Amniotic stem cell (primary cell): Measurements from ENCODE around the gene PLCL1.
"Not testable (repeated sequence)": the region's sequence is repeated elsewhere in the genome, so short reads cannot be mapped to it uniquely, and the experiment has no call there.

Experiments
- DNase-seq: peaks from one replicate; lab custom pipeline; 2025; lab: John Stamatoyannopoulos, UW

The PLCL1 gene

DNA sequence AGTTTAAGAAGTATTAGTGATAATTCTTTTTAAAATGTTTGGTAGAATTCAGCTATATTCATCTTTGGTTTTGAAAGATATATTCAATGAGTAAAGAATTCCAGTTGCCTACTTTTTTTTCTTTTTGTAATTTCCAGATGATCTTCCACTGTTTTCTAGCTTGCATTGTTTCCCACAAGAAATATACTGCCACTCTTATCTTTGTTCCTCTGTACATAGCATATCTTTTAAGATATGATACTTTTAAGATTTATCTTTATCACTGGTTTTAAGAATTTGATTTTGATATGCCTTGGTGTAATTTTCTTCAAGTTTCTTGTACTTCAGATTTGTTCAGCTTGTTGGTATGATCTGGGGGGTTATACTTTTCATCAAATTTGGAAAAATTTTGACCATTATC lies 374.4 kb downstream of the PLCL1 start:
- no peak for DNase-seq

DNA sequence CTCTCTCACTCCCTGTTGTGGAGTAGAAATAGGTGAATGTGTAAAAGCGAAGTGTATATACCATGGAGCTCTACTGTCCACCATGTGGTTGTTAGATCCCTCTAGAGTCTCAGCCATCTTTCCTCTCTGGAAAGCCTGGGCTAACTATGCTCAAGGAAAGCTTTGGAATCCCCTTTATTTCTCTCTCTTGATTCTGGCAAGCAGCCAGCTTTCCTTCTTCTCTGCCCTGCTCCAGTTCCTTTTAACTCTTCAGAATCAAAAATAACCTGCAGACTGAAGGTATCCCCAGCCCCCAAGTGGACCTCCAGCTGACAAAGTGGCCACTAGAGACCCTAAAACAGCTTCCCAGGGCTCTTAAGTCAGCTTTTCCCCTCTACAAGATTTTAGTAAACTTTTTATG lies 381.9 kb downstream of the PLCL1 start:
- no peak for DNase-seq

DNA sequence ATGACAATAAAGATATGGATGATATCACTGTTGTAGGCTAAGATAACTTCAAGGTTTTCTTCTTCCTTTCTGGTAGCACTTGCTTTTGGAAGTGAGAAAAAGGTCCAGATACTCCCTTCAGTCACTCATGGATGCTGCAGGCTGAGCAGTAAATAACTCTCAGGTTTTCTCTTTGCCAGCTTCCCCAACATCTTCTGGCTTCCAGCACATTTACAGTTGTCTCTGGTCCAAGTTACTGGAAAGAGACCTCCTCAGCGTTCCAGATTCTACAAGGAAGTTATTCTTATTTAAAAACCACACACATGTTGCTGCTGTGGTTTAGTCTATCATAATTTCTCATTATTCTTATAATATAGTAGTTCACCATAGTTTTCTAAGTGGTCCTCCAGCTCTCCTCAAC lies 383.4 kb downstream of the PLCL1 start:
- DNase-seq, result no peak

DNA sequence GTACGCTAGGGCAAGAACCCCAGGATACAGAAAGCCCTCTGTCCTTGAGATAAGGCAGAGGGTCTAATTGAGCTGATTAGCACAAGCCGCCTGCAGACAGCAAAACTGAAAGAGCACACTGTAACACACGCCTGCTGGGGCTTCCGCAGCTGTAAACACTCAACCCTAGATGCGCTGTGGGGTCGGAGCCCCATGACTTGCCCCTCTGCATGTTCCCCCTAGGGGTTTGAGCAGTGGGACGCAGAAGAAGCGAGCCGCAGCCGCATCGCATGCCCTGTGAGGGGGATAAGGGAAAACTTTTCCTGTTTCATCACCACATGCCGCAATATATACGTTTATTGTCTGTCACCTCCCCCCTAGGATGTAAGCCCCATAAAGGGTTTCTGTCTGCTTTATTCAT lies 384.6 kb downstream of the PLCL1 start:
- no peak for DNase-seq

DNA sequence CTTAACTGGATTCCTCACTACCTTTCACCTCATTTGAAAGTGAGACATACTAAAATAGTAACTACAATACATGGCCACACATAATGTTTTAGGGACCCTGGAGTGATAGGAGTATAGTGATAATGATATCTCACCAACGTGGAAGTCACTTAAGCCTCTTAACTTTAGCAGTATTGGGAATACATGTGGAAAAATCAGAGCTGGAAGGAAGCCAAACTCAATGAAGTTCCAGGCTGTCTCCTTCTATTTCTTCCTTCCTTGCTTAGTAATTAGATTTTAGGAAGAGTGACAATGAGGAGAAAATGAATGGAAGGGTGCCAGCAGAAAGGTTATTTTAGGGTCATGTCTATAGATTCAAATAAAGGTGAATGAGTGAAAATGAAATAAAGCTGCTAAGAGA lies 387.3 kb downstream of the PLCL1 start:
- DNase-seq, result no peak

DNA sequence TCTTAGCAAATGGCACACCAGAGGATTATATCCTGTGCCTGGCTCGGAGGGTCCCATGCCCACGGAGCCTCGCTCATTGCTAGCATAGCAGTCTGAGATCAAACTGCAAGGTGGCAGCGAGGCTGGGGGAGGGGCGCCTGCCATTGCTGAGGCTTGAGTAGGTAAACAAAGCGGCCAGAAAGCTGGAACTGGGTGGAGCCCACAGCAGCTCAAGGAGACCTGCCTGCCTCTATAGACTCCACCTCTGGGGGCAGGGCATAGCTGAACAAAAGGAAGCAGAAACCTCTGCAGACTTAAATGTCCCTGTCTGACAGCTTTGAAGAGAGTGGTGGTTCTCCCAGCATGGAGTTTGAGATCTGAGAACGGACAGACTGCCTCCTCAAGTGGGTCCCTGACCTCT lies 392.2 kb downstream of the PLCL1 start:
- DNase-seq, result not testable (repeated sequence)
